ENCODE data around the gene XPNPEP3. TPM values are rescaled to one million over a fixed set of nuclear protein-coding genes. Genes with fewer than 3 reads are reported as not detected.
"Not testable (repeated sequence)": the region's sequence is repeated elsewhere in the genome, so short reads cannot be mapped to it uniquely, and the experiment has no call there.

XPNPEP3 gene
- 11.9 TPM for polyA plus RNA-seq

GRCh38 chr22:40856513-40857308 is at the start of gene XPNPEP3, which contains the start of gene ST13:
TSS of gene XPNPEP3 (plus strand) at chr22:40857148. CDS start at chr22:40857182, 34 bp downstream.
TSS of gene ST13 (minus strand) at chr22:40856639. CDS start at chr22:40856540, 99 bp downstream.
- Mint-ChIP-seq H3K4me1 (peaks cover 24 to 37% (median 37%) of the 10 kb centered on the region in 3 donors), H3K36me3 (peaks cover 1% of the 10 kb centered on the region), H3K9me3 (no peaks in the 10 kb centered on the region), H3K27ac (peak within 1 kb of the TSS; percentile 96 to 100 (median 100)), H3K4me3 (peak within 1 kb of the TSS; percentile 96 to 99 (median 98)), H3K27me3 (no peaks in the 10 kb centered on the region)

DNA sequence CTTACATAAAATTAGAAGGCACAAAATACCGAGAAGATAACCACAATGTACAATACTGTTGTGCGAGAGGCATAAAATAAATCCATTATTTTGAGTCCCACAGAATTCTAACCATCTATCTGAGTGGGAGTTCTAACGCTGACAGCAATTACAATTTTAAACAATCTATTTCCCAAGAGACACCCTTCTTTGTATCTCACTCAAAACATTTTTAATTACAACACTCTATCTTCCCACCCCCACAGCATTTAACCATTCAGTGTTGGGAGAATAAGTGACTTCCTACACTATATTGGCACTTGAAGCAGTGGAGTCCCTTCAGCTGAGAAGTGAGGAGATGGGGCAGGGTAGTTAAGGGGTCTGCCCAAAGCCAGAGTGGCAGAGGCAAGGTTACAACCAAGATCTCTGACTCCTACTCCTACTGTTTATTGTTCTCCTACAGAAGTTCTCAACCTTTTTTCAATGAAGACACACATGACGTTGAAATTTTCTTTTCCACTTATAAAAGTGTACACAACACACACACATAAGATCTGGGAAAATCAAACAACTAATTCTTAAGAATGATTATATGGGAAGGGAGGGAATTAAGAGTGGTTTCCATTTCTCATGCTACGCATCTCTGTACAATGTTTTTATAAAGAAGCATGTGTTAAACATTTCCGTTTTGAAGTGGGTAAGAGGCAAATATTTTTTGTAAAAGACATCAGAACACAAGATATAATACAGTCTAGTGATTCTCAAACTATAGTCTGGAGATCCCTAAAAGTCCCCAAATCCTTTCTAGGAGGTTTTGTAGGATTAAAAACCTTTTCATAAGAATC is 48.7 kb upstream of the XPNPEP3 start:
- Mint-ChIP-seq H3K36me3 (peaks cover 4% of the 10 kb centered on the region), H3K27ac (peak overlapping the region in 1 of 3 donors; percentile 79), H3K4me1 (peaks cover 12 to 15% (median 14%) of the 10 kb centered on the region in 3 donors), H3K4me3 (no peak overlapping the region), H3K27me3 (no peaks in the 10 kb centered on the region), H3K9me3 (no peaks in the 10 kb centered on the region)

DNA sequence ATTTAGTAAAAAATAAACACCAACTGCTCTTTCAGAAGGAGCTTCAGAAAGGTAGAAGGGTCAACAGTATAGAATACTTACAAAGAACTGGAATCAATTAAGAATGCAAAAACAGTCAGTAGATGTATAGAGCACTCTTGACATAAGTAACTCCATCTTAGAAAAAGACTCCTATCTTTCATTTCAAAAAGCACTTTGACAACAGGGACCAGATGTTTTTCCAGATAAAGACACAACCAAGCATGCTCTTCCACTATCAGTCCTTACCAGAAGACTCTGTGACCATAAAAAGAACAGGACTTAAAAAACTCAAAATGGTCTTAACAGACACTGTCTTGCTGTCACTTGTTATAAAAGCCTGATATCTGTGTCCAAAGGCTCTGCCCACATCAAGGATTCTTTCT is 43.0 kb upstream of the XPNPEP3 start:
- Mint-ChIP-seq H3K27ac (peak overlapping the region in 1 of 3 donors; percentile 61), H3K9me3 (no peaks in the 10 kb centered on the region), H3K27me3 (no peaks in the 10 kb centered on the region), H3K36me3 (peaks cover 7% of the 10 kb centered on the region), H3K4me3 (no peak overlapping the region), H3K4me1 (peaks cover 31 to 33% (median 32%) of the 10 kb centered on the region in 3 donors)

DNA sequence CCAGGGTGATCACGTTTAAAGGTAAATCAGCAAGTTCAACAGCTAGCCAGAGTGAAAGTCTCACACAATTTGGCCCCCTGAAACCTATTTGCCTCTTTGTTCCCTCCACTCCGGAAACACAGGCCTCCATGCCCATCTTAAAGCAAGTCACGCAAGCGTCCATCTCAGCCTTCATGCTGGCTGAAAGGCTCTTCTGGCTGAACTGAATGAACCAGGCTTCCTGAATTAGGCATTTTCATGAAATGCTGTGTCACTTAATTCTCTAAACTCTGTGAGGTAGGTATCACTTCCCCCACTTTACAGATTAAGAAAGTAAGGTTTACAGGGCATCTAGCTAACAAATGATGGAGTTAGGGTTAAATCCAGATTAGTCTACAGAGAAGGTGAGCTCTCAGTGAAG is 39.2 kb upstream of the XPNPEP3 start:
- peaks cover 24 to 34% (median 26%) of the 10 kb centered on the region in 3 donors for H3K4me1 Mint-ChIP-seq
- H3K36me3 Mint-ChIP-seq: peaks cover 5% of the 10 kb centered on the region
- peak overlapping the region; percentile 72 to 94 (median 77) for H3K27ac Mint-ChIP-seq
- H3K4me3 Mint-ChIP-seq: peak overlapping the region; percentile 90 to 98 (median 96)
- no peaks in the 10 kb centered on the region for H3K27me3 Mint-ChIP-seq
- H3K9me3 Mint-ChIP-seq: no peaks in the 10 kb centered on the region

DNA sequence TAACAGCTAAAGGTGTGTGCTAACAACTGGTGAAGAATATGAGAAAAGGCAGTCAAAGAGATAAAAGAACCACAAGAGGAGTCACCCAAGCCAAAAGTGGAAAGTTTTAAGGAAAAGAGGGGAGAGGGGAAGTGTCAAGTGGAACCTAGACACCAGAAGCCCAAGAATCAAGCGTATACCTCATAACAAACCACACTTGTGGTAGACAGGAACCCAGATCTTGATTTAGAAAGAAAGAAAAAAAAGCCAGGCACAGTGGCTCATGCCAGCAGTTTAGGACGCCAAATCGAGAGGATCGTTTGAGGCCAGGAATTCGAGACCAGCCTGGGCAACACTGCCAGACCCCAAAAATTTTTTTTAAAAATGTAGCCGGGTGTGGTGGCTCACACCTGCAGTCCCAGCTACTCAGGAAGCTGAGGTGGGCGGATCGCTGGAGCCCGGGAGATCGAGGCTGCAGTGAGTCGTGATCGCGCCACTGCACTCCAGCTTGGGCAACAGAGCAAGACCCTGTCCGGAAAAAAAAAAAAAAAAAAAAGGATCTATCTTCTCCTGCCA is 38.7 kb upstream of the XPNPEP3 start:
- Mint-ChIP-seq H3K27me3 (no peaks in the 10 kb centered on the region), H3K36me3 (peaks cover 5% of the 10 kb centered on the region), H3K27ac (peak overlapping the region; percentile 72 to 95 (median 94)), H3K9me3 (no peaks in the 10 kb centered on the region), H3K4me3 (peak overlapping the region; percentile 90 to 98 (median 96)), H3K4me1 (peaks cover 24 to 34% (median 26%) of the 10 kb centered on the region in 3 donors)

- Mint-ChIP-seq H3K36me3 (peaks cover 5% of the 10 kb centered on the region), H3K4me3 (peak within 1 kb of the TSS; percentile 90 to 98 (median 96)), H3K27me3 (no peaks in the 10 kb centered on the region), H3K4me1 (peaks cover 21 to 34% (median 23%) of the 10 kb centered on the region in 3 donors), H3K27ac (peak within 1 kb of the TSS; percentile 72 to 95 (median 94)), H3K9me3 (no peaks in the 10 kb centered on the region)
Measured at GRCh38 chr22:40818747-40819598, 38.0 kb upstream of the XPNPEP3 start, which contains the start of gene SLC25A17. TSS of gene SLC25A17 (minus strand) at chr22:40819346. CDS start at chr22:40819248, 98 bp downstream.

DNA sequence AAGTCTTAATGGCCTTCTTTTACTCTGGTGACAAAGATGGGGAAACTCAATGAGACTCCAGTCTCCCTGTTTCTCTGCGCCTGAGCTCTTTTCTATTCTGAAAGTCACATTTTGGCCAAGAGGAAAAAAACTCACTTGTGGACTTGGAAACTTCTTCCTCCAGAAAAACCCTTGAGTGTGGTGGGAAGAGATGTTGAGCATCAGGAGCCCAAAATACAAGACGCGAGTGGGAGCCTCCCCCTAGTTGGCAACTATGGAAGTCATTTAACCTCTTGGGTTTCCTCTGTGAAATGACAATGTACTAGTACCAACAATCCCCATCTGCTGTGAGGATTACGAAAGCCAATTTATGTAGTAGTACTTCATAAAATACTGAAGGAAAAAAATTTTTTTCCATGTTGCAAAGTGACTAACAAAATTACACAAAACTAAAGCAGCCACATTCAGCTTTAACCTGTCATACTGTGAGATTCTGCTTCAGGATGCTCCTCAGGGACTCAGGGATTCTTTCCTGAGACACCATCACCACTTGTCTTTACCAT is 37.3 kb upstream of the XPNPEP3 start:
- Mint-ChIP-seq H3K4me3 (peak overlapping the region; percentile 90 to 98 (median 96)), H3K4me1 (peaks cover 15 to 30% (median 21%) of the 10 kb centered on the region in 3 donors), H3K36me3 (peaks cover 5% of the 10 kb centered on the region), H3K9me3 (no peaks in the 10 kb centered on the region), H3K27ac (peak overlapping the region in 2 of 3 donors; percentile 52 to 80), H3K27me3 (no peaks in the 10 kb centered on the region)

DNA sequence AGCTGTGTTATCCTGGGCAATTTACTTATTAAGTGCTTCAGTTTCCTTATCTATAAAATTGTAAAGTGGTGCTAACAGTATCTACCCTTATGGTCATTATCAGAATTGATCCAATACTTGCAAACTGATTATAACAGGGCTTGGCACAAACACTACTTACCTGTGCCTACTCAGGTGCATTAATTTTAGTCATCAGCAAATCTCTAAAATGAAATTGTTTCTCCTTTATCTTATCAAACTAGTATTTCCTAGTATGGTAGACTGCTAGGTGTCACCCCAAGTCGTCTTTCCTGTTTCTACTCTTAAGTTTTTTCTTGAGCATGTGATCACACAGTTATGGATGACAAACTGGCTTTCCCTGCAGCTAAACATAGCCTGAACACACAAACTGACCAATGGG is 33.5 kb upstream of the XPNPEP3 start:
- Mint-ChIP-seq H3K4me1 (peaks cover 0 to 12% (median 4%) of the 10 kb centered on the region in 3 donors), H3K27ac (no peak overlapping the region), H3K9me3 (no peaks in the 10 kb centered on the region), H3K4me3 (no peak overlapping the region), H3K27me3 (no peaks in the 10 kb centered on the region), H3K36me3 (peaks cover 2% of the 10 kb centered on the region)

DNA sequence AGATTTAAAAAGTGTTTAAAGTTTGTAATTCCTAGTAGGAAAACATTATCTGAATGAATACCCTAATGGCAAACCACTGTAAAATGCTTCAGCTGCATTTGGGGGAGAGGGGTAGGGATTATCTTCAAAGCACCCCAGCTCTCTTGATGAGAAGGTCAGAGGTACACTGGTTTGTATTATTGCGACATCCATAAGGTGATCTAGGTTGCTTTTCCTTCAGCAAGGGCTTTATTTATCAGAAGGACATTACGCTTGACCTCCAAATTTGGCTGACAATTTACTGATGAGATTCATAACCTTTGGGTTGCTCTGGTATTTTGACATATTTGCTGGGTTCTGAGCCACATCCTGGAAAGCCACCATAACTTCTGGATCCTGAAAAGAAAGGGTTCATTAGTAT is 30.7 kb upstream of the XPNPEP3 start:
- H3K4me1 Mint-ChIP-seq, H3K4me3 Mint-ChIP-seq, H3K27ac Mint-ChIP-seq, H3K9me3 Mint-ChIP-seq, H3K36me3 Mint-ChIP-seq, H3K27me3 Mint-ChIP-seq: not testable (repeated sequence)

DNA sequence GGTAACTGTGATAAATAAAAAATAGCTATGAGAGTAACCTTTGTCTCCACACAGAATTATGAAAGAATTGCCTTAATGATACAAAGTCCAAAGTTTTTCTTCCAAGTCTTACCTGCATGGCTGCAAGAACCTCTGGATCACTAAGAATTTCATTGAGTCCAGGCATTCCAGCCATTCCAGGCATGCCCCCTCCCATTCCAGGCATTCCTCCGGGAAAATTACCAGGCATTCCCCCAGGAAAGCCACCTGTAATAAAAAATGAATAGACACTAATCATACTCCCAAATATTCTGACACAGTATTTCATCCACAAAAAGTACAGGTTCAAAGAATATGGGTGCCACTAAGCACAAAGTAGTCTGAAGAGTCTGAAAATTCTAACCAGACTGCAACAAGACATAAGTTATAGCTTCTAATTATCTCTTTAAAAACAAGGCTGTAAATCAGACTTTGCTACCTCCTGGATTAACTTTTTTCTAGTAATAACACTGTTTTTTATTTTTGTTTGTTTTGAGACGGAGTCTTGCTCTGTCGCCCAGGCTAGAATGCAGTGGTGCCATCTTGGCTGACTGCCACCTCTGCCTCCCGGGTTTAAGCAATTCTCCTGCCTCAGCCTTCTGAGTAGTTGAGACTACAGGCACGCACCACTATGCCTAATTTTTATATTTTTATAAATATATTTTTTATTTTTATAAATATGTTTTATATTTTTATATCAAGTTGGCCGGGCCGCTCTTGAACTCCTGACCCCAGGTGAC is 29.8 kb upstream of the XPNPEP3 start:
- Mint-ChIP-seq H3K36me3 (peaks cover 2% of the 10 kb centered on the region), H3K27me3 (no peaks in the 10 kb centered on the region), H3K4me3 (no peak overlapping the region), H3K27ac (no peak overlapping the region), H3K9me3 (no peaks in the 10 kb centered on the region), H3K4me1 (peaks cover 0 to 3% (median 0%) of the 10 kb centered on the region in 3 donors)

DNA sequence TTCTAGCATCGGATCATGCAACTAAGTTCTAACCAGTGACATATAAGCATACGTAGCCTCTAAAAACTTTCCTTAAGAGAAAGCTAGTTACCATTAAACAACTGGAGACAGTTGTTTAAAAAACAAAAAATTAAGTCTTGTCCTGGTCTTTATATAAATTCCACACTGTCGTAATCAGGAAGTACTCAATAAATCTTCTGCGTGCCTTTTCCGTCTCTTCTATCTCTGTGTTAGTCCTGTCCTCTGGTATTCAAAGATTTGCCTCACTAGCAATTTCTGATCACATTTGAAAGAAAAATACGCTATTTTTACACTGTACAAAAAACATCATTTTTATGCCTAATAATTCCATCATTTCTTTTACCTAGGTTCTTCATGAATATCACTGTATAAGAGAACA is 27.8 kb upstream of the XPNPEP3 start:
- H3K27me3 Mint-ChIP-seq: no peaks in the 10 kb centered on the region
- no peak overlapping the region for H3K27ac Mint-ChIP-seq
- no peak overlapping the region for H3K4me3 Mint-ChIP-seq
- no peaks in the 10 kb centered on the region for H3K9me3 Mint-ChIP-seq
- peaks cover 3% of the 10 kb centered on the region for H3K36me3 Mint-ChIP-seq
- H3K4me1 Mint-ChIP-seq: no peaks in the 10 kb centered on the region

GRCh38 chr22:40834619-40835018 is 22.3 kb upstream of the XPNPEP3 start:
- no peak overlapping the region for H3K27ac Mint-ChIP-seq

DNA sequence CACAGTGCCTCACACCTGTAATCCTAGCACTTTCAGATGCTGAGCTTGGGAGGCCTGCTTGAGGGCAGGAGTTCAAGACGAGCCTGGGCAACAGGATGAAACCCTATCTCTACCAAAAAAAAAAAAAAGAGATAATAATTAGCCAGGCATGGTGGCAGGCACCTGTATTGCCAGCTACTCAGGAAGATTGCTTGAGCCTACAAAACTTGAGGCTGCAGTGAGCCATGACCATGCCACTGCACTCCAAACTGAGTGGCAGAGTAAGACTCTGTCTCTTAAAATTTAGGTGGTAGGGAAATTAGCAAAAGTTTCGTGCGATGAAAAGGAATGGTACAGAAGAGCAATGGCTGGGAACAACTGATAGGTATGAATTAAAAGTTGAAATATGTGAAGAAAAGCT is 18.5 kb upstream of the XPNPEP3 start:
- Mint-ChIP-seq H3K27me3 (no peaks in the 10 kb centered on the region), H3K4me3 (no peak overlapping the region), H3K36me3 (peaks cover 4% of the 10 kb centered on the region), H3K4me1 (peaks cover 0 to 6% (median 5%) of the 10 kb centered on the region in 3 donors), H3K27ac (no peak overlapping the region), H3K9me3 (no peaks in the 10 kb centered on the region)

More at GRCh38 chr22:40834619-40835018, 22.3 kb upstream of the XPNPEP3 start:
- no peak overlapping the region for H3K4me3 Mint-ChIP-seq
- no peaks in the 10 kb centered on the region for H3K27me3 Mint-ChIP-seq
- H3K36me3 Mint-ChIP-seq: peaks cover 2% of the 10 kb centered on the region
- no peaks in the 10 kb centered on the region for H3K9me3 Mint-ChIP-seq
- peaks cover 0 to 2% (median 0%) of the 10 kb centered on the region in 3 donors for H3K4me1 Mint-ChIP-seq
